Activated CD8-positive, alpha-beta memory T cell treated with anti-CD3 and anti-CD28 coated beads for 24 hours (primary cell): ENCODE measurements around the gene SPATA3.

ENCODE experiments used
- DNase-seq: peaks from one replicate; pipeline ENCODE4 v3.0.0-alpha.2; 2020

SPATA3 gene

DNA sequence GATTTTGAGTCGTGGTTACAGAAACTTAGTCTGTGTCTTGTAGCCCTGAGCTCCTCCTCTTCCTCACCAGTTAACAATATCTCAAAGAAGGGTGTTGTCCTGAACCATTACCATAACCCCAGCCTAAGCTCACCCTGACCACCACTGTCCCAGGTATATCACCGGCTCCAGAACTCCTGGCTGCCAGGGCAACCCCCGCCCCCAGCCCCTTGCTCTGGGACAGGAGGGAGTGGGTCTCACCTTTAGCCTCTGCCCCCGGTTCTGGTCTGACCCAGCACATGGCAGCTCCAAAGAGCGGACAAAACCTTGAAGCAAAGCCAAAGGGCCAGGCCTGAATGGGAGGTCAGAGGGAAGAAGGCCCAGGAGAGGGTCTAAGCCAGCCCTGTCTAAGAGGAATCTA, 55.2 kb downstream of the SPATA3 start:
- no peak for DNase-seq

DNA sequence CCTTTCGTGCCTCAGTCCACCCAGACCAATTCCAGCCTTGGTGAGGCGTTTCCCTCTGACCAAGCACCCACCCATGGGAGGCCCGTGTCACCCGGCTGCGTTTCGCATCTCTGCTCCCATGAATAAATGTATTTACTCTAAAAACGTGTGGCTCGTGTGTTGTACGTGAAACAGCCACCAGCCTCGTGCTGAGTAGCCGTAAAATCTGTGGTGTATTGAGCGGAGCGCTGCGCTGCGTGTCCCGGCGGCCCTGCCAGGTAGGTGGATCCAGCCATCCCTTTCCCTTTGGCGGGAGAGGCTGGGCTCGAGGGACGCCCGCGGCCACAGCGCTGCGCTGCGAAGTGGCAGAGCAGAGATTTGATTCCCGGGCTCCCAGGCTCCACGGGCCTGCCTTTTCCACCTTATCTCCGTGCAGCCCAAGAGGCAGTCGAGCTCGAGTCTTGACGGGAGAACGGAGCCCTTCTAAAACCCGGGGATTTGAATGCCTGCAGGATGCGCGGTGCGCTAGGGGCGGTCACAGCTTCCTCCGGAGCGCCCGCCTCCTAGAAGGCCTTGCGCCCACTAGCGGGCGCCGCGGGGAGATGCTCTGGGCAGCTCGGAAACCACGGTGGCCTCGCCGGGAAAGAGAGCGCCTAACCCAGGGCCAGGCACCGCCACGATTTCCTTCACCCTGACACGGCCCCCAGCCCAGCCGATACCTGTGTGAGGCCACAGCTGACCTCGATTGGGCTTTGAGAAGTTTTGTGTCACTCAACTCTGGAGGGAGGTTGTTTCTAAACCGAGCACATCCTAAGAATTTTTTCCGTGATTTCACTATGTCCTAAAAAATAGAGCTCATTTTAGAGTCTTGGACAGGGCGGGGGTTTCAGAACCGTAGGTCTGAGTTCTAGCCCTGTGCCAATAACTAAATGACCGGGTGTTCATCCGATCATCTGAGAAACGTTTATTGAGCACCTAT, 56.9 kb downstream of the SPATA3 start:
- peak; percentile 90 for DNase-seq

DNA sequence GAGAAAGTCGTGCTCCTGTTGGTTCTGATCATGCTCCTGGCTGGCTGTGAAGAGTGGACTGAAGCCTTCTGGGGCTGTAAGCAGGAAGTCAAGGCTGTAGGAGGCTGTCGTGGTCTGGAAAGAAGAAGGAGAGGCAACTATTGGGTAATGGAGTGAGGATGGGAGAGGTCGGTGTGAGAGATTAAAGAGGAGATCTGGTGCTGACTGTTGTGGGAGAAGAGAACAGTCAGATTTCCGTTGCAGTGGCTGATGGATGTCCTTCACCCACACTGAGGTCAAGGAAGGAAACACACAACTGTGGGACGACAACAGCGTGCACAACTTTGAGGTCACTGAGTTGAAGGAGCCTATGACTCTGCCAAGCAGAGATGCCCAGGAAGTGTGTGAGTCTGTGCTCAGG, 57.9 kb downstream of the SPATA3 start:
- DNase-seq, result no peak

DNA sequence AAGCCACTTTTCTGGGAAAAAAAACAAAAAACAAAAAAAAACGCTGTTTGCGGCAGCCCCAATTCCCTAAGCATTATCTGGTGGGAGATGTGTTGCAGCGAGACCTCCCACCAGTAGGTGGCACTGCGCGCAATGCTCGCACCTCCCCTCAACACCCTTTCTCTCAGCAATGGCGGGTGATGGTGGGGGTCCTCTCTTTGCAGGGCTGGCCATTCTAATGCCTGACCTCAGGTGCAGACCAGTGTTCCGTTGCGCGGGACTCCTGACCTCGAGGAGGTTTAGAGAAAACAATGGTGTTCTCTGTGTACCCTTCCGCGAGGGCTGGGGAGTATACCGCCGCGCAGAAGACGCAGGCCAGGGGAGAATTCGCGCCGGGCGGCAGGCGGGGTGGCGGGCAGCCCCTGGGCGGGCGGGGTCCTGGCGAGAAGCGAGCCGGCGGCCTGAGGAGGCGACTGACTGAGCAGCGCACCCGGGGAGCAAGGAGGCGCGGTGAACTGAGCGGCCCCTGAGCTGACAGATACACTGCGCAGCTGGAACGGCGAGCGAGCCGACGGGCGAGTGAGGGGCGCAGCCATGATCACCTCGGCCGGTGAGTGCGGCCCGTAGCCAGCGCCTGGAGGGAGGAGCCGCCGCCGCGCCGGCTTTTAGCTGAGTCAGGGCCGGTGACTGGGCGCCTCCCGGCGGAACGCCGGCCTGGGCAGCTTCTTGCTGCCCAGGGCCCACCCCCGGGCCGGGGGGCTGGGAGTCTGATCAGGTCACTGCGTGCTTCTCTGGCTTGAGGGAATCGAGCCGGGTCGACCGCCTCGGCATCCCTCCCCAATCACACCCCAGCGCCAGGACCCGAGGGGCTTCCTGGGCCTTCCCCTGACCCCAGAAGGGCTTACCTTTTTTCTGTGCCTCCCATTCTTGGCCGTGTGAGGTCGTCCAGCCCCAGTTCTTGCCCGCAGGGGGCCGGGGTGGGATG, 60.8 kb downstream of the SPATA3 start, which contains the start of gene PSMD1:
TSS of gene PSMD1 (plus strand) at position 415 of the 964 bp plus-strand sequence. CDS start at position 574, 159 bp downstream.
- DNase-seq, result peak; percentile 98

DNA sequence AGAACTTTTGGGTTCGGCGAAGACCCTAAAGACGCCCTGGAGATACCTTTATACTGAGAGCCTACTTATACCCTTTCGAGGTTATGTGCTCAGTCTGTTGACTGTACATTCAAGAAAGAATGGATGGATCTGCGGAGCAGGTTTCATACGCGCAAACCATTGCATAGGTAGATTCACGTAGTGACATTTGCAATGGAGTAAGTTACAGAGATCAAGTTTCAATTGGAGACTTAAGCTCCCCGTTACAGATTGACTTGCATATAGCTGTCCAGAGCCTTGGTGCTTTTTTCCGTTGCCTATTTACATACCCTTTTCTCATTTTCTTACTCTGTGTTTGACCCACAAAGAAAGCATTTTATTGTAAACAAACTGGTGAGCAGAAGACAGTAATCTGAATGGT, 61.7 kb downstream of the SPATA3 start:
- DNase-seq, result no peak
